ENCODE data around the gene FAM20C.
A peak's percentile ranks its signal among the peaks of the same experiment; 100 is the strongest.
"Not testable (repeated sequence)": the region's sequence is repeated elsewhere in the genome, so short reads cannot be mapped to it uniquely, and the experiment has no call there.

The FAM20C gene

DNA sequence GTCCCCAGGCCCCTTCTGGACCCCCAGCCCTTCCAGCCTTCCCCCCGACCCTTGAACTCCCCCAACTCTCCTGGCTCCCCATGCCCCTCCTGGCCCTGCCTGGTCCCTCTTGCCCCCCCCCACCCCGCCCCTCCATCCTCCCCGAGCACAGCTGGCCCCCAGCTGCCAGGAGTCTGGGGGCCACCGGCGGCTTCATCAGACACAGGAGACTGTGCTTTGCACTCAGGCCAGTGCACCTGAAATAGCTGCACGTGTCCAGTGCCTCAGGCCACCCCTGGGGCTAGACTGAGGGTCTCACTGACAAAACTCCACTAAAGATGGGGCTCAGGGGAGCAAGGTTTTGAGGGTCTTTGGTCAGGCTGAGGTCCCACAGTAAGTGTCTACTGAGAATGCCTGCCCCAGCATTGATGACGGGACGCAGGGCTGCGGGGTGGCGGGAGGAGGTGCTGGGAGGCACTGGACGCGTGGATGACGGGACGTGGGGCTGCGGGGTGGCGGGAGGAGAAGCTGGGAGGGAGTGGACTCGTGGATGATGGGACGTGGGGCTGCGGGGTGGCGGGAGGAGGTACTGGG, 104.1 kb downstream of the FAM20C start:
- no peak for FAIRE-seq

DNA sequence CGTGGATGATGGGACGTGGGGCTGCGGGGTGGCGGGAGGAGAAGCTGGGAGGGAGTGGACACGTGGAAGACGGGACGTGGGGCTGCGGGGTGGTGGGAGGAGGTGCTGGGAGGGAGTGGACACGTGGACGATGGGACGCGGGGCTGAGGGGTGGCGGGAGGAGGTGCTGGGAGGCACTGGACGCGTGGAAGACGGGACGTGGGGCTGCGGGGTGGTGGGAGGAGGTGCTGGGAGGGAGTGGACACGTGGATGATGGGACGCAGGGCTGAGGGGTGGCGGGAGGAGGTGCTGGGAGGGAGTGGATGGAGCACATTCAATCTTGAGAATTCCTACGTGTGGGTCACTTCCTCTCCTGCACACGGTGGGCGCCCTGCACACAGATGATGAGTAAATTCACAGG, 104.8 kb downstream of the FAM20C start:
- FAIRE-seq = not testable (repeated sequence)

DNA sequence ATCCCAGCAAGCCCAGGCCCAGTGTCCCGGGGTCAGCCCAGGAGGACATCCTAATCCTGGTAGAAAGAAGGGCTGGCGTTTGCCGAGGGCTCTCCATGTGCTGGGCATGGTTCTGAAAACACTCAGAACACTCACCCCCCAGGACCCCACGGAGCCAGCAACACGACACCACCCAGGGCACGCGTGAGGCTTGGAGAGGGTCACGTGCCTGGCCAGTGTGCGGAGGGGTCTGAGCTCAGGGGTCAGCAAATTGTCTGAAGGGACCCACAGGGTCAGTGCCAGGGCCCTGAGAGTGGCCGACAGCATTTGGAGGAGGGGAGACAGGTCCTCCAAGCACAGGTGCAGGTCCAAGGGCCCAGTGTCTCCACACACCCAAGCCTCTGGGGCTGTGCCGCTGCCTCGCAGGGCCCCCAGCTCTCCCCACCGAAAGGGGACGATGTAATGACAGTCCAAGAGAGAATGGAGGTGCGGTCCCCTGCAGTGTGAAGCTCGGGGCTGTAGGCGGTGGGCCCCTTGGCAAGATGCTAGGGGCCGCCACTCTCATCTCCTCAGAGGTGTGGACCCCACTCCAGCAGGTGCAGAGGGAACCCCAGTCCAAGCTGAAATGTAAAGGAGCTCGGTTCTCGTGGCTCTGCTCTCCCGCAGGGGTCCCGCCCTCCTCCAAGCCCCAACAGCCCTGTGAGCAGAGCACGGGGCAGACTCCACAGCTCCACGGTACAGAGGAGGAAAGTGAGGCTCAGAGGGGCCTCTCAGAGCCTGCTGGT, 105.4 kb downstream of the FAM20C start:
- no peak for FAIRE-seq

DNA sequence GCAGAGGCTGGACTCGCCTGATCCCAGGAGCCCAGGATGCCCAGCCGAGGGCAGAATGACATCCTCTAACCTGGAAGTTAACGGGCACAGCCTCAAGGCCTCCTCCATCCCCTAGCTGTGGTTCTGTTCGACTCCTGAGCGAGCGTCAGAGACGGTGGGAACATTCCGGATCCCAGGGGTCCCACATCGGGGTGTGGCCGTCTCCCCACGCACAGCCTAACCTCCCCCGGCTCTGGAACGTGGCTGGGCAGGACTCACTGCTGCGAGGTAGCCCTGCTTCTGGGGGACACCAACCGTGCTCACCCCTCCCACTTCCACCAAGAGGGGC, 106.0 kb downstream of the FAM20C start:
- FAIRE-seq = no peak

DNA sequence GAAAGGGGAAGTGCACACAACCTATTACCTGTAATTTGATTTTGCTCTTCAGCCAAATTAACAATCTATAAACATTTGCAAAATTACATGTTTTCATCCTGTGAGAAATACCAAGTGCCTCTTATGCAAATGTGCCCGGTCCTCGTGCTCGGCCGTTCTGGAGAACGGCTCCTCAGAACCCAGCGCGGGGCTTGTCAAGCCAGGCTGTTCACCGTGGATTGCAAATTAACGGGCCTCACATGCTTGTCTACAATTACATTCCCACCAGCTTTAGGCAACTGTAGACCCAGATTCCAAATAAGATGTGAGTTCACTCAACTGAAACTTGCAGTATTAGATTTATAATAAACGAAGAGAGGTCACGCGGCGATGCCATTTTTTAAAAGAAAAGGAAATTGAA, 106.4 kb downstream of the FAM20C start:
- FAIRE-seq = no peak

DNA sequence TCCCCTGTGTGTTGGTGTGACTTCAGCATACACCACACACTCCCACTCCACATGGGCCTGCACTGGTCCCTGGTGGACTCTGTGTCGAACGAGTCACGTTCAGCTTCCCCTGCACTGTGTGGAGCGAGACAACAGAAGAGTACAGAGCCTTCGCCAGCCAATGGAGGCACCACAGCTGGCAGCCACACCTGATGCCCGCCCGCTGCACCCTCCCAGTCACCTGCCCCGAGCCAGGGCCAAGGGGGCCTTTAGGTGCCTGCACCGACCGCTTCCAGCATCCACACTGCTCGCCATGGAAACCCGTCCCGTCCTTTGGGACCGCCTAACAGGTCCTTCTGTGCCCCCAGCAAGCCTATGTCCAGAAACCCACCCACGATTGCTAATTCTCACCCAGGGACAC, 106.8 kb downstream of the FAM20C start:
- FAIRE-seq = no peak

DNA sequence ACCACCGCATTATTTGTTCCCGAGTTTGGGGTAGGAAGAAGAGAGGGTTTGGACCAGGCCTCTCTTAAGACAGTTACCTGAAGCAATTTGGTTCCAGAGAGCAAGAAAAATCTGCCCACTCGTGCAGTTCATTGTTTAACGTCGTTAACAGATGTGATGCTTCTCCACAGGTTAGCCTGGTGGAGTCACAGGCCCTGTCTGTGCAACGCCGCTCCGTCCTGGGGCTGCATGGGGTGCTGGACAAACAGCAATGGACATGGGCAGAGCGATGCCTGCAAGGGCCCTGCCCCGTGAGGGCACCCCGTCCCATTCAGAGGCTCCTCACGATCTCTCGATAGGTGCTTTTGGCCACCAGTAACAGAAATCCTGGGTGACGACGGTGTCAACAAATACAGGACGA, 107.3 kb downstream of the FAM20C start:
- FAIRE-seq = no peak

DNA sequence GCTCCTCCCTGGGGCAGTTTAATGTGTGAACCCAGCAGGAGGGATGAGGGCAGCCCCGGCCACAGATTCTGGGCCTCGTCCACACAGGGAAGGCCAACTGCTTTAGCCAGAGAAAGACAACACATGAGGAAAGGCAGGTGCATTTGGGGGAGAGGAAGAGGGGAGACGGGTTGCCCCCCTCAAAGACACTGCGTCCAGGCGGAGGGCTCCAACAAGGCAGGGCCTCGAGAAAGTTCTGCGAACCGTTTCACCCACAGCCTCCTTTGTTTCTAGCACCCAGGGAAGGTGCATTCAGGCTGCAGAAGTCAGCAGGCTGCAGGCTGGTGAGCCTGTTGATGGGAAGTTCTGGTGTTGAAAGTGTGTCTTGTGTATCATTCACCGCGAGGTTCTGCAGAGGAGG, 107.7 kb downstream of the FAM20C start:
- no peak for FAIRE-seq

DNA sequence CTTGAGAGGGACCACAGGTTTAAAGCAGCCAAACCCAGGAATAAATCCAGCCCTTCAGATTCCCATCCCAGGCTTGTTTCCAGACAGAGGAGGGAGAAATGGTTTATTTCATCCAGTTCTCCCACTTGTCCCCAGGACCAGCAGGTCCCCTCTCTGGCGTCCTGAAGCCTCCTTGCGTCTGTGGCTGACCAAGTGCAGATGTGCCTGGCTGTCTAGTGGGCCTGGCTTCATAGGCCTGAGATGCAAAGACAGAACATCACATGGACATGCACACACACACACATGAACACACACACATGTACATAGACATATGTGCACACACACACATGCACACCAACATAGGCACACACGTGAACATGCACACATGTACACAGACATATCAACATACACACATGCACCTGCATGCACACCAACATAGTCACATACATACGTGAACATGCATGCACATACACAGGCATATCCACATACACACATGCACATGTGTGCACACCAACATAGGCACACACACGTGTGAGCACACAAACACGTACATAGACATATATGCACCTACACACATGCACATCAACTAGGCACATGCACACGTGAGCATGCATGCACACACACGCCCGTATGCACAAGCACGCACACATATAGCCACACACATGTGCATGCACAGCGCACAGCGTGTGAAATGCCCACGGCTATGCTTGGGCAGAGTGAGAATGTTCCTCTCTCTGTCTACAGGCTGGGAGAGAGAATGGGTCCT, 108.3 kb downstream of the FAM20C start:
- no peak for FAIRE-seq

DNA sequence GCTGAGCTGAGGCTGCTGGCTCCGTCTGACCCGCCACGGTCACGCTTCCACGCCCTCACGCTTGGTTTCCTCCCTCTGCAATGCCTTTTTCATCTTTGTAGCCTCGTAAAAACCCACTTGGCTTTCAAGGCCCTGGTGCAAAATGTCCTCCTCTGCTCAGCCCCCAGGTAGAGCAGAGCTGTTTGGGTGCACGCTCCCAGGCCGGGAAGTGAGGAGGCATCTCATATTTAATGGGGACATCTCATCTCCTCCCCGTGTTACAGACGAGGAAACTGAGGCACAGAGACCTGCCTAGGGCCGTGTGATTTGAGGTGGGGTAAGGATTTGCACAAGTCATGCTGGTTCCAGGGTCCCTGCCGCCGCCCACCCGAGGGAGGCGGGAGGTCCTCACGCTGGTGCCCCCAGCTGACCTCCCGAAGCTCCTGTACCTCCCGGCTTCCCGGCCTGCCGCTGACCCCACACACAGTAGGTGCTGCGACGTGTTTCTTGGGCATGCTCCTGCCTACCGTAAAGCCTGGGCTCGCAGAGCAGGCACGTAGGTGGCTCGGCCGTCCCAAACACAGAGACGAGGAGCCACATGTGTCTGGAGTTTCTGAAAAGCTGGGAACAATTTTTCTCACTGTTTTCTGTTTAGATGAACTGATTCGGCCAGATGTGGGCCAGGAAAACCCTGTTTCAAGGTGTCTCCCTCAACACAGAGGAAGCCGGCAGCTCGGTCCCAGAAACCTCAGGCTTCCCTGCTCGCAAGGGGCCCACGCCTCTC, 109.1 kb downstream of the FAM20C start:
- no peak for FAIRE-seq

DNA sequence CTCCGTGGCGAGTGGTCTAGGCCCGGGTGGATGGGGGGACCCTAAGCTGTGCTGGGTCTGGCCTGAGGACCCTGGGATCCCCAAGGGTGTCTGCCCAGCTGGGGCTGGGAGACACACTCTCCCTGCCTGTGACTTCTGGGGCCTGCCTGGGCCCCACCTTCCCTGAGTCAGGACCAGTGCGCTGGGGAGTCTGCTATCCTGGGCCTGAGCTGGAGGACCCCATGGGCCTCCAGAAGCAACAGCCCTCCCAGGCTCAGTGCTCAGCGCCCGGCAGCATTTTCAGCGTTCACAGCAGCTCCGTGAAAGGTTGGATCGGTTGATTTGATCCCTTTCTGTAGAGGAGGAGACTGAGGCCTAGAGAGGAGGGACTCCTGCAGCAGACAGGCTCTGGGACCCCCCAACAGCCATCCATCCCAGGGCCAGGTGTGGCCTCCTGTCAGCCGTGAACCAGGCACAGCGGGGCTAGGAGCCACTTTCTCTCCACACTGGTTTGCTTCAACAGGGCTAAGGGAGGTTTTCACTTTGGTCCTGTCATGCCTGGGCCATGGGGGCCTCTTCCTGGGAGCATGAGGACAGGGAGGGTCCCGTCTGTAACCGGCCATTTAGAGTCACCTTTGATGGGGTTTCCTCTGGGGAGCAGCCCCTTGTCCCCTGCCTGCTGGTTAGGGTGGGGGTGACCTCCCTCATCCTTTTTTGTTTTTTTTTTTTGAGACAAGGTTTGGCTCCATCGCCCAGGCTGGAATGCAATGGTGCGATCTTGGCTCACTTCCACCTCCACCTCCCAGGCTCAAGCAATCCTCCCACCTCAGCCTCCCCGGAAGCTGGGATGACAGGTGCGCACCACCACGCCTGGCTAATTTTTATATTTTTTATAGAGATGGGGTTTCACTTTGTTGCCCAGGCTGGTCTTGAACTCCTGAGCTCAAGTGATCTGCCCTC, 110.0 kb downstream of the FAM20C start:
- FAIRE-seq = no peak

DNA sequence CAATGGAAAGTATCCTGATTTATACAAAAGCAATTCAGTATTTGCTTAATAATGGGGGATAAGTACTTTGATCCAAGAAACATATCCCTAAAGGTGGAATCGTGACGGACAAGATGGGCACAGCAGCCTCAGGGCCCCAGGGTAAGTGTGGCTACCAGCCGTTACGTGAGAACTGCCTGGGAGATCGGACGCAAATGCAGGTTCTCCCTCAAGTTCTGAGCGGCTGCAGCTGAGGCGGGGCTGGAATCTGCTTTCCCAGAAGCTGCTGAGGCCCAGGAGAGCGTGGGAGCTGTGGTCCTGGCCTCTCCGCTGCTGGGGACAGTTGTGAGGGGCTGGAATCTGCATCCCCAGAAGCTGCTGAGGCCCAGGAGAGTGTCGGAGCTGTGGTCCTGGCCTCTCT, 111.1 kb downstream of the FAM20C start:
- FAIRE-seq = no peak

DNA sequence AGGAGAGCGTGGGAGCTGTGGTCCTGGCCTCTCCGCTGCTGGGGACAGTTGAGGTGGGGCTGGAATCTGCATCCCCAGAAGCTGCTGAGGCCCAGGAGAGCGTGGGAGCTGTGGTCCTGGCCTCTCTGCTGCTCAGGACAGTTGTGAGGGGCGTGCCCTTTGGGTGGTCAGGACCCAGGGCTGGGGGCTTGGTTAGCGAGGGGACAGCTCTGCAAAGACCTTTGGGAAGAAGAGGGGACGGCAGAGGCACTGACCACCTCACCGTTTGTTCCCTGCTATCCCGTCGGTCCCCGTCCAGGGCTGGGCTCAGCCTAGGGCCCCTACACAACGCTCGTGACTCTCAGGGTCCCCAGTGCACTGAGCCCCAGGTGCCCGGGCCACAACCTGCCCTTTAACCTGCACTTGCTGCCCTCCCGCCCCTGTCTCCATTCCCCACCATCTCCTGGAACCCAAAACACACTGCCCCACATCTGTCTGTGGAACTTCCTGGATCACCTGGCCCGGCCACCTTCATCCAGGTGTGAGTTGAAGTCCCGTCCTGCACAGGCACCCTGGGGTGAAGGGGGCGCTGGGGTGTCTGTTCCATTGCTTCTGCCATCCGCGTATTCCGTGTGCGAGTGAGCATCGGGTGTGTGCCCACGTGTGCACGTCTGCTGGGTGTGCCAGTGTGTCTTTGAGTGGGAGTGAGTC, 111.7 kb downstream of the FAM20C start:
- no peak for FAIRE-seq

DNA sequence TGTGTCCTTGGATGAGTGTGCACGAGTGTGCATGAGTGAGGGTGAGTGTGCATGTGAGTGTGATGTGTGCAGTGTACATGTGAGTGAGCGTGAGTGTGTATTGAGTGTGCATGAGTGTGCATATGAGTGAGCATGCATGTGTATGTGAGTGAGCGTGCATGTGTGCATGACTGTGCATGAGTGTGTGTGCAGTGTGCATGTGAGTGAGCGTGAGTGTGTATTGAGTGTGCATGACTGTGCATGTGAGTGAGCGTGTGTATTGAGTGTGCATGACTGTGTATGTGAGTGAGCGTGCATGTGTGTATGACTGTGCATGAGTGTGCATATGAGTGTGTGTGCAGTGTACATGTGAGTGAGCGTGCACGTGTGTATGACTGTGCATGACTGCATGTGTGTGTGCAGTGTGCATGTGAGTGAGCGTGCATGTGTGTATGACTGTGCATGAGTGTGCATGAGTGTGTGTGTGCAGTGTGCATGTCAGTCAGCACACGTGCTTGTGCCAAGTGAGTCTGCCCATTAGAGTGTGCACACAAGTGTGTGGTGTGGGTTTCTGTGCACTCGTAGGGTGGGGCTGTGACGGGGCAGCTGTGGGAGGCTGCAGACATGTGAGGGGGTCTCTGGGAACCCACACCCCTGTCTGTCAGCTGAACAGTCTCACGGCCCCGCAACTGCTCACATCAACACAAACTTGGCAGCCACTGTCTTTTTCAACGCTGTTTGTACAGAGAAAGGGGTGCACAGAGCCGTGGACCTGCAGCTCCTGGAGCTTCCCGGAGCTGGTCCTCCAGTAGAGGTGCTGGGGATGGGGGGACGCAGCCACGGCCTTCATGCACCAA, 112.4 kb downstream of the FAM20C start:
- no peak for FAIRE-seq

DNA sequence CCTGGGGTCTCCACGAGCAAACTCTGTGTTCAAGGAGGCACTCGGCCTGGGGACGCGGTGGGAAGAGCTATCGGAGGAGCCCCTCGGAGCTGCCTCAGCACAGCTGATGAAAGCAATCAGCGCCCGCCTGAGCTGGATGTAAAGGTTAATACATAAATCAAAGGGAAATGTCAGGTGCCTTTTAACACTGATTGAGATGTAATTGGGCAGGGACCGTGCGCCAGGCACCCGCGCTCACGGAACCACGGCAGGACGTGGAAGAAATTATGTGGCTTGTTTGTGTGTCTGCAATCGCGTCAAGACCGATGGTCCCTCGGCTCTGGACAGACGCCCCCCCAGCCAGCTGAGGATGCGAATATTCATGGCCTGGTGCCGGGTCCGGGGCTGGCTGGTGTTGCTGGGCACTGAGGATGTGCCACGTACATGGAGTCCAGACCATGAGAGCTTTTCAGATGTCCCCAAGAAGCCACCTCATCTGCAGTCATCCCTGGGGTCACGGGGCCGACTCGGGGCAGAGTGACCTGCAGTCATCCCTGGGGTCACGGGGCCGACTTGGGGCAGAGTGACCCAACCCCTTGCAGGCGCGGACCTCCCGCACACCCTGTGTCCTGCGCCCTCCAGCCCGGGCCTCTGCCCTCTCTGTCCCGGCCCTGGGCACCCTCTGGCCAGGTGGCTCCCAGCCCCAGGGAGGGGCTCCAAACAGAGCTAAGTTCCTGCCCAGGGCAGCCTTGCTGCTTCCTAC, 113.2 kb downstream of the FAM20C start:
- no peak for FAIRE-seq

DNA sequence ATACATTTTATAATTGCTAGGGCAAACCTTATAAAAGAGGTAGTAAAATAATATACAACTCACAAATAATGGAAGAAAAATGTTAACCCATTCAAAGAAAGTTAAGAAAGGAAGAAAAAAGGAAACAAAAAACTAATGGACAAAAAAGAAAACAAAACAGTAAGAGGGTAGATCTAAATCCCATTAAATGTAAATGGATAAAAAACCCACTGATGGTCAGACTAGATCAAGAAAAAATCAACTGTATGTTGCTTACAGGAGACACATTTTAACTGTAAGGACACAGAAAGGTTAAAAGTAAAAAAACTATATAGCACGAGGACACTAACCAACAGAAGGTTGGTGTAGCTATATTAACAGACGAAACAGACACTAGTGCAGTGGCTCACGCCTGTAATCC, 115.6 kb downstream of the FAM20C start:
- peak; percentile 25 for FAIRE-seq

DNA sequence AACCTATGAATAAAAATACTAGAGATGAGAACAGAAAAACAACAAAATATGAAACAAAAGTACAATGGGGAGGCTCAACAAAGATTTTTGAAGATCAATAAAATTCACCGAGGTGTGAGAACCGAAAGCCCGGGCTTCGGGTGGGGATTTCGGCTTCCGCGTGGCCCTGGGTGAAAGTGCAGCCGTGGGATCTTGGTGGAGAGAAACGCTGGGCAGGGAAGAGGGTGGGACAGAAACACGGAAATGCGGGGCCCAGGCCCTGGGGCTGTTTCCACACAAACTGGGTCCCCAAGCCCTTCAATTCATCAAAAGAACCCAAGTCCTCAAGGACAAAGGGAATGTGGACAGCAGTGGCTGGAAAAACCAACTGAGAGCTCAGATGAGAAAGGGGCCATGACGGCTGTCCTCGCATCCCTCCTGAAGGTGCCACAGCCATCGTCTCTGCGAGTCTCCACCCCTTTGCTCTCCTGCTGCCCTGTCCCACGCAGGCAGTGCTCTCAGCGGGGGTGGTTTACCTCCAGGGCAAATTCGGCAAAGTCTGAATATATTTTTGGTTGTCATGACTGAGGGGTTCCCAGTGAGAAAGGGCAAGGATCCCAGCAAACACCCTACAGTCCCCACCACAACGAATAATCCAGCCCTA, 117.3 kb downstream of the FAM20C start:
- no peak for FAIRE-seq

Data from A204.1 (cell line).